Stimulated activated naive CD4-positive, alpha-beta T cell (primary cell): ENCODE data around the gene PGBD2.
"Not testable (repeated sequence)": the region's sequence is repeated elsewhere in the genome, so short reads cannot be mapped to it uniquely, and the experiment has no call there.

Source experiments
- DNase-seq, 6 experiments: peaks; one replicate each; lab custom pipeline; 2025; lab: John Stamatoyannopoulos, UW

The PGBD2 gene

GRCh38 chr1:248886237-248886895 is 19.7 kb upstream of the PGBD2 start:
- DNase-seq: no peak

- DNase-seq: not testable (repeated sequence)
These were observed 16.2 kb upstream of the PGBD2 start for GRCh38 chr1:248889914-248890243.

- no peak for DNase-seq
These were observed 15.2 kb upstream of the PGBD2 start for GRCh38 chr1:248890549-248891498.

- DNase-seq: no peak
These were observed 14.3 kb upstream of the PGBD2 start for GRCh38 chr1:248891758-248892157.

- DNase-seq: no peak
These were observed 13.4 kb upstream of the PGBD2 start for GRCh38 chr1:248892590-248892989.

GRCh38 chr1:248894837-248895236 is 11.2 kb upstream of the PGBD2 start:
- no peak for DNase-seq

- DNase-seq: no peak
These were observed 8.4 kb upstream of the PGBD2 start for GRCh38 chr1:248897412-248898337.

- DNase-seq: no peak
These were observed 5.4 kb upstream of the PGBD2 start for GRCh38 chr1:248900637-248901036.

GRCh38 chr1:248901578-248901977 is 4.5 kb upstream of the PGBD2 start:
- DNase-seq: no peak

GRCh38 chr1:248904437-248905216 is 1.4 kb upstream of the PGBD2 start:
- DNase-seq: no peak

- DNase-seq: peak in 1 of 6 experiments; percentile 30
These were observed 400 bp upstream of the PGBD2 start for GRCh38 chr1:248905662-248906008.

GRCh38 chr1:248906753-248907661 is 972 bp downstream of the PGBD2 start:
- DNase-seq: no peak

- DNase-seq: no peak
These were observed 4.7 kb downstream of the PGBD2 start for GRCh38 chr1:248910761-248911160.

GRCh38 chr1:248913933-248914332 is 7.9 kb downstream of the PGBD2 start:
- DNase-seq: no peak

- no peak for DNase-seq
These were observed 8.9 kb downstream of the PGBD2 start for GRCh38 chr1:248914796-248915381.

GRCh38 chr1:248918131-248918530 is 12.1 kb downstream of the PGBD2 start:
- no peak for DNase-seq

GRCh38 chr1:248923352-248924338 is 17.6 kb downstream of the PGBD2 start:
- no peak for DNase-seq

GRCh38 chr1:248924696-248925532 is 18.9 kb downstream of the PGBD2 start:
- DNase-seq: peak; percentile 4 to 65 (median 40)
